PC-3 (cell line): ENCODE results near the gene LAMA5. TPM values are rescaled to one million over a fixed set of nuclear protein-coding genes. Genes with fewer than 3 reads are reported as not detected.

ENCODE experiments used
- ATAC-seq: fragments of 200-7000 bp; cut with Tn5 transposase; 2 replicates; pipeline ENCODE4 v1.9.1; 2020; ENCODE audit warnings: mild to moderate bottlenecking, moderate library complexity
- BruUV-seq: library from RNA; stranded (reverse); fragments of 400-500 nt; replicated peaks from 2 replicates; lab custom pipeline; 2021; lab: Mats Ljungman, UMichigan
- CTCF ChIA-PET: fragments of 300-600 bp; sonication (Branson Sonifier 250); formaldehyde crosslinking; loops from one replicate; lab custom pipeline; 2022; ENCODE audit warnings: antibody characterized with exemption; lab: Charles Lee
- POLR2A ChIA-PET: fragments of 300-600 bp; sonication (Branson Sonifier 250); formaldehyde crosslinking; loops from one replicate; lab custom pipeline; 2022; ENCODE audit warnings: antibody characterized with exemption; ENCODE audit not compliant: unreplicated experiment; lab: Charles Lee
- DNase-seq: peaks from one replicate; pipeline ENCODE4 v3.0.0-alpha.2; 2015
- H2AFZ ChIP-seq: fragments of 300-600 bp; sonication (generic); 2 replicates; pipeline ENCODE4 v1.6.0; 2016; ENCODE audit warnings: antibody characterized with exemption, low read length
- H3F3A ChIP-seq: fragments of 300-600 bp; sonication (generic); one replicate; pipeline ENCODE4 v1.6.0; 2017; ENCODE audit warnings: antibody characterized with exemption, low read length, control low read depth, mild to moderate bottlenecking; ENCODE audit not compliant: unreplicated experiment
- H3K27ac ChIP-seq: fragments of 300-600 bp; sonication (generic); 2 replicates; pipeline ENCODE4 v1.5.1; 2016; ENCODE audit warnings: mild to moderate bottlenecking, low read length
- H3K27me3 ChIP-seq: fragments of 300-600 bp; sonication (generic); 2 replicates; pipeline ENCODE4 v1.6.1; 2016; ENCODE audit warnings: low read length, mixed read lengths
- H3K36me3 ChIP-seq: fragments of 300-600 bp; sonication (generic); 2 replicates; pipeline ENCODE4 v1.6.1; 2016; ENCODE audit warnings: low read depth, mixed run types, low read length, mixed read lengths
- H3K4me1 ChIP-seq: fragments of 300-600 bp; sonication (generic); 2 replicates; pipeline ENCODE4 v1.5.1; 2016; ENCODE audit warnings: low read length; ENCODE audit not compliant: insufficient read depth
- H3K4me2 ChIP-seq: fragments of 300-600 bp; sonication (generic); 2 replicates; pipeline ENCODE4 v1.6.0; 2016; ENCODE audit warnings: low read length
- H3K4me3 ChIP-seq: fragments of 300-600 bp; sonication (generic); 2 replicates; pipeline ENCODE4 v1.5.1; 2016; ENCODE audit warnings: mild to moderate bottlenecking, low read length, mixed read lengths
- H3K79me2 ChIP-seq: fragments of 300-600 bp; sonication (generic); 2 replicates; pipeline ENCODE4 v1.6.1; 2017; ENCODE audit warnings: low read length, mixed read lengths
- H3K9ac ChIP-seq: fragments of 300-600 bp; sonication (generic); 2 replicates; pipeline ENCODE4 v1.6.0; 2016; ENCODE audit warnings: mild to moderate bottlenecking, low read length
- H3K9me2 ChIP-seq: fragments of 300-600 bp; sonication (generic); replicated peaks from 2 replicates; pipeline ENCODE4 v1.6.1; 2016; ENCODE audit warnings: mixed run types, low read length, mixed read lengths
- H3K9me3 ChIP-seq: fragments of 300-600 bp; sonication (generic); 2 replicates; pipeline ENCODE4 v1.6.1; 2016; ENCODE audit warnings: low read length, mixed read lengths
- H4K20me1 ChIP-seq: fragments of 300-600 bp; sonication (generic); 2 replicates; pipeline ENCODE4 v1.6.1; 2016; ENCODE audit warnings: low read length, mixed read lengths
- CTCF ChIP-seq: fragments of 300-600 bp; sonication (generic); conservative IDR thresholded peaks from 2 replicates; pipeline ENCODE4 v1.5.1; 2017; ENCODE audit warnings: antibody characterized with exemption, low read depth, mild to moderate bottlenecking, low read length
- EZH2 ChIP-seq: fragments of 300-600 bp; sonication (generic); IDR thresholded peaks from one replicate; pipeline ENCODE4 v1.6.1; 2017; ENCODE audit warnings: antibody characterized with exemption, mild to moderate bottlenecking, low read length; ENCODE audit not compliant: unreplicated experiment
- EZH2phosphoT487 ChIP-seq: fragments of 300-600 bp; sonication (generic); IDR thresholded peaks from 2 replicates; pipeline ENCODE4 v1.6.1; 2018; ENCODE audit warnings: mild to moderate bottlenecking, antibody characterized with exemption, low read length, borderline replicate concordance
- intact Hi-C: fragments of 100-400 bp; cut with micrococcal nuclease; formaldehyde crosslinking; loops from 2 replicates; pipeline ENCODE4 v1.9.0; 2023
- total RNA-seq: library from RNA; depleted of rRNA; stranded (reverse); fragments of >200 nt; gene quantifications from 2 replicates; pipeline ENCODE4 v1.2.3, GENCODE V29; 2014

LAMA5 gene
- total RNA-seq, 1 experiment from 2014 or later, result 196 TPM

- CTCF ChIA-PET, result no interaction called here
- no TSS peak for BruUV-seq
- Histone ChIP-seq H3K36me3 (peaks cover 75% of the 10 kb centered on the region), H3K27me3 (no peaks in the 10 kb centered on the region), H4K20me1 (peaks cover 14% of the 10 kb centered on the region; the same call in 1 of the 2 replicates), H3K4me2 (no peak overlapping the region), H3K9me3 (no peaks in the 10 kb centered on the region), H3K4me1 (no peaks in the 10 kb centered on the region), H3K4me3 (no peak overlapping the region), H2AFZ (no peak overlapping the region), H3K9ac (no peak overlapping the region), H3K79me2 (no peaks in the 10 kb centered on the region), H3K9me2 (no peaks in the 10 kb centered on the region), H3K27ac (no peak overlapping the region), H3F3A (peaks cover 6% of the 10 kb centered on the region)
- DNase-seq, result no peak
- TF ChIP-seq CTCF, result no peak
- no peak for TF ChIP-seq EZH2phosphoT487
- no peak for TF ChIP-seq EZH2
- POLR2A ChIA-PET, result no interaction called here
- intact Hi-C loops, result no loop called here
- ATAC-seq, result no peak
Observed at GRCh38 chr20:62323146-62323979, 43.7 kb downstream of the LAMA5 start.

- Histone ChIP-seq H3K4me2 (no peak overlapping the region), H3K4me3 (no peak overlapping the region), H2AFZ (no peak overlapping the region), H3K27ac (no peak overlapping the region), H3K4me1 (no peaks in the 10 kb centered on the region), H3K9me2 (no peaks in the 10 kb centered on the region), H3K27me3 (no peaks in the 10 kb centered on the region), H4K20me1 (peaks cover 14% of the 10 kb centered on the region; the same call in 1 of the 2 replicates), H3K79me2 (no peaks in the 10 kb centered on the region), H3F3A (peaks cover 6% of the 10 kb centered on the region), H3K36me3 (peaks cover 69% of the 10 kb centered on the region), H3K9ac (no peak overlapping the region), H3K9me3 (no peaks in the 10 kb centered on the region)
- ChIA-PET CTCF (no interaction called here), POLR2A (no interaction called here)
- intact Hi-C loops, result no loop called here
- DNase-seq (no peak), ATAC-seq (peak; percentile 11; the same call in 1 of the 2 replicates)
- no TSS peak for BruUV-seq
- TF ChIP-seq EZH2phosphoT487 (no peak), CTCF (no peak), EZH2 (no peak)
Observed at GRCh38 chr20:62322492-62323041, 44.5 kb downstream of the LAMA5 start.

GRCh38 chr20:62321975-62322374, 45.1 kb downstream of the LAMA5 start:
- peaks cover 69% of the 10 kb centered on the region for H3K36me3 ChIP-seq
- no peaks in the 10 kb centered on the region for H3K9me2 ChIP-seq
- ATAC-seq, result peak; percentile 4
- no peak overlapping the region for H3K4me2 ChIP-seq
- BruUV-seq, result no TSS peak
- H3K27ac ChIP-seq, result no peak overlapping the region
- no peak for DNase-seq
- H3K4me3 ChIP-seq, result no peak overlapping the region
- H3K27me3 ChIP-seq, result no peaks in the 10 kb centered on the region
- H3K9ac ChIP-seq, result no peak overlapping the region
- ChIA-PET CTCF (no interaction called here), POLR2A (no interaction called here)
- no peak overlapping the region for H2AFZ ChIP-seq
- H4K20me1 ChIP-seq, result peaks cover 14% of the 10 kb centered on the region; the same call in 1 of the 2 replicates
- intact Hi-C loops, result no loop called here
- no peaks in the 10 kb centered on the region for H3K9me3 ChIP-seq
- TF ChIP-seq EZH2 (no peak), CTCF (no peak), EZH2phosphoT487 (no peak)
- no peaks in the 10 kb centered on the region for H3K4me1 ChIP-seq
- H3F3A ChIP-seq, result peaks cover 6% of the 10 kb centered on the region
- H3K79me2 ChIP-seq, result no peaks in the 10 kb centered on the region
